ENCODE measurements around the gene SLC6A17.

DNA sequence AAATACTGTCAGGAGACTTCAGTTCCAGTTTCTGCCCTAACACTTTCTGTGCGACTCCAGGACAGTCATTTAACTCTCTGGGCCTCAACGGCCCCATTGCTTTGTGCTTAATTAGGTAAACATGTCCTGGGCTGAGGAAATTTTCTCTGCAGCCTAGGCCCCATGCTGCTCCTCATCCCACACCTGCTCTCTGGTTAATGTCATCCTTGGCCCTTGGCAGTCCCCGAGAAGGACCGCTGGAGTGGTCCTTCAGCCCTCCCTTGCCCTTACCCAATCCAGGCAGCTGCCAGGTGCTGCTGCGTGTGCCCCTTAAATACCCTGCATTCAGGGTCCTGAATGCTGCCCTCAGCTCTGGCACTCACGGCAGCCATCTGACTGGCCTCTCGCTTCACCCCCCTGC, 19.3 kb upstream of the SLC6A17 start:
- TF ChIP-seq, protein P1, sequence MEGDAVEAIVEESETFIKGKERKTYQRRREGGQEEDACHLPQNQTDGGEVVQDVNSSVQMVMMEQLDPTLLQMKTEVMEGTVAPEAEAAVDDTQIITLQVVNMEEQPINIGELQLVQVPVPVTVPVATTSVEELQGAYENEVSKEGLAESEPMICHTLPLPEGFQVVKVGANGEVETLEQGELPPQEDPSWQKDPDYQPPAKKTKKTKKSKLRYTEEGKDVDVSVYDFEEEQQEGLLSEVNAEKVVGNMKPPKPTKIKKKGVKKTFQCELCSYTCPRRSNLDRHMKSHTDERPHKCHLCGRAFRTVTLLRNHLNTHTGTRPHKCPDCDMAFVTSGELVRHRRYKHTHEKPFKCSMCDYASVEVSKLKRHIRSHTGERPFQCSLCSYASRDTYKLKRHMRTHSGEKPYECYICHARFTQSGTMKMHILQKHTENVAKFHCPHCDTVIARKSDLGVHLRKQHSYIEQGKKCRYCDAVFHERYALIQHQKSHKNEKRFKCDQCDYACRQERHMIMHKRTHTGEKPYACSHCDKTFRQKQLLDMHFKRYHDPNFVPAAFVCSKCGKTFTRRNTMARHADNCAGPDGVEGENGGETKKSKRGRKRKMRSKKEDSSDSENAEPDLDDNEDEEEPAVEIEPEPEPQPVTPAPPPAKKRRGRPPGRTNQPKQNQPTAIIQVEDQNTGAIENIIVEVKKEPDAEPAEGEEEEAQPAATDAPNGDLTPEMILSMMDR (IDR thresholded peaks at IDR 0.05; ENCODE audit: insufficient read depth, low read length) = no peak
- TF ChIP-seq, protein P2, sequence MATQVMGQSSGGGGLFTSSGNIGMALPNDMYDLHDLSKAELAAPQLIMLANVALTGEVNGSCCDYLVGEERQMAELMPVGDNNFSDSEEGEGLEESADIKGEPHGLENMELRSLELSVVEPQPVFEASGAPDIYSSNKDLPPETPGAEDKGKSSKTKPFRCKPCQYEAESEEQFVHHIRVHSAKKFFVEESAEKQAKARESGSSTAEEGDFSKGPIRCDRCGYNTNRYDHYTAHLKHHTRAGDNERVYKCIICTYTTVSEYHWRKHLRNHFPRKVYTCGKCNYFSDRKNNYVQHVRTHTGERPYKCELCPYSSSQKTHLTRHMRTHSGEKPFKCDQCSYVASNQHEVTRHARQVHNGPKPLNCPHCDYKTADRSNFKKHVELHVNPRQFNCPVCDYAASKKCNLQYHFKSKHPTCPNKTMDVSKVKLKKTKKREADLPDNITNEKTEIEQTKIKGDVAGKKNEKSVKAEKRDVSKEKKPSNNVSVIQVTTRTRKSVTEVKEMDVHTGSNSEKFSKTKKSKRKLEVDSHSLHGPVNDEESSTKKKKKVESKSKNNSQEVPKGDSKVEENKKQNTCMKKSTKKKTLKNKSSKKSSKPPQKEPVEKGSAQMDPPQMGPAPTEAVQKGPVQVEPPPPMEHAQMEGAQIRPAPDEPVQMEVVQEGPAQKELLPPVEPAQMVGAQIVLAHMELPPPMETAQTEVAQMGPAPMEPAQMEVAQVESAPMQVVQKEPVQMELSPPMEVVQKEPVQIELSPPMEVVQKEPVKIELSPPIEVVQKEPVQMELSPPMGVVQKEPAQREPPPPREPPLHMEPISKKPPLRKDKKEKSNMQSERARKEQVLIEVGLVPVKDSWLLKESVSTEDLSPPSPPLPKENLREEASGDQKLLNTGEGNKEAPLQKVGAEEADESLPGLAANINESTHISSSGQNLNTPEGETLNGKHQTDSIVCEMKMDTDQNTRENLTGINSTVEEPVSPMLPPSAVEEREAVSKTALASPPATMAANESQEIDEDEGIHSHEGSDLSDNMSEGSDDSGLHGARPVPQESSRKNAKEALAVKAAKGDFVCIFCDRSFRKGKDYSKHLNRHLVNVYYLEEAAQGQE (IDR thresholded peaks at IDR 0.05; ENCODE audit: insufficient replicate concordance, low read depth) = no peak
- TF ChIP-seq POLR2AphosphoS5 (IDR thresholded peaks at IDR 0.05; ENCODE audit: low read depth) = no peak
- TF ChIP-seq GABPA (IDR thresholded peaks at IDR 0.05; ENCODE audit: low read depth) = no peak
